H1 (cell line): ENCODE results near the gene PURA. TPM values are rescaled to one million over a fixed set of nuclear protein-coding genes. Genes with fewer than 3 reads are reported as not detected.

Source experiments
- BACH1 ChIP-seq: IDR thresholded peaks from 2 replicates; pipeline ENCODE4 v1.6.1; 2012; ENCODE audit warnings: low read length, improper control_type of control experiment
- BCL11A ChIP-seq, 2 experiments: IDR thresholded peaks; one replicate each; pipeline ENCODE4 v1.6.1; 2011; ENCODE audit warnings: low read depth in 2 of 2, low read length in 2 of 2, mild to moderate bottlenecking in 2 of 2
- GABPA ChIP-seq: IDR thresholded peaks from 2 replicates; pipeline ENCODE4 v1.6.1; 2011; ENCODE audit warnings: mild to moderate bottlenecking, low read length, moderate library complexity, borderline replicate concordance; ENCODE audit not compliant: insufficient read depth
- GTF2F1 ChIP-seq: IDR thresholded peaks from 2 replicates; pipeline ENCODE4 v1.6.1; 2012; ENCODE audit warnings: low read depth, low read length, improper control_type of control experiment, borderline replicate concordance
- KDM5A ChIP-seq: fragments of 200-600 bp; IDR thresholded peaks from 2 replicates; pipeline ENCODE4 v1.7.1; 2012; ENCODE audit warnings: mild to moderate bottlenecking, low read length, inconsistent platforms, mixed read lengths
- PHF8 ChIP-seq: fragments of 200-600 bp; sonication (generic); conservative IDR thresholded peaks from 2 replicates; pipeline ENCODE4 v1.7.1; 2012; ENCODE audit warnings: low read depth, mild to moderate bottlenecking, inconsistent platforms, low read length, moderate library complexity
- polyA plus RNA-seq, 7 experiments: library from polyadenylated mRNA; depleted of rRNA in 3 of 7; stranded (reverse) in 5 of 7; unstranded in 2 of 7; fragments of >200 nt in 5 of 7; fragments of 200-250 nt in 2 of 7; gene quantifications; 1 replicate in 5 of 7; 2 replicates in 1 of 7; 4 replicates in 1 of 7; pipeline versions ENCODE4 v1.2.1 to v1.2.3, GENCODE V29; 2011 to 2013; ENCODE audit warnings: missing spikeins in 2 of 7, mixed read lengths in 2 of 7
- total RNA-seq: library from RNA; stranded (reverse); fragmentation: NEBNext Ultra II Directional; extraction: Animal tissue kit (Norgen Biotek cat#: 25700); gene quantifications from 2 replicates; pipeline ENCODE4 v1.2.1, GENCODE V29; 2021
- TF ChIP-seq, protein P1 (sequence below): fragments of 300-600 bp; sonication (generic); IDR thresholded peaks from 2 replicates; pipeline ENCODE4 v1.7.1; 2012; ENCODE audit warnings: low read length, moderate library complexity, mild to moderate bottlenecking, inconsistent platforms; ENCODE audit not compliant: insufficient replicate concordance
- TF ChIP-seq, protein P2 (sequence below): IDR thresholded peaks from 2 replicates; pipeline ENCODE4 v1.6.1; 2012; ENCODE audit warnings: inconsistent platforms
- TF ChIP-seq, protein P3 (sequence below): IDR thresholded peaks from 2 replicates; pipeline ENCODE4 v1.6.1; 2011; ENCODE audit warnings: low read depth, mild to moderate bottlenecking, low read length; ENCODE audit not compliant: insufficient read depth

PURA gene
- total and polyA plus RNA-seq, 2 of the 8 experiments (the other 6 are each of a cell fraction or from before 2014, with no cell fraction given), result 0.98 to 2.1 TPM

DNA sequence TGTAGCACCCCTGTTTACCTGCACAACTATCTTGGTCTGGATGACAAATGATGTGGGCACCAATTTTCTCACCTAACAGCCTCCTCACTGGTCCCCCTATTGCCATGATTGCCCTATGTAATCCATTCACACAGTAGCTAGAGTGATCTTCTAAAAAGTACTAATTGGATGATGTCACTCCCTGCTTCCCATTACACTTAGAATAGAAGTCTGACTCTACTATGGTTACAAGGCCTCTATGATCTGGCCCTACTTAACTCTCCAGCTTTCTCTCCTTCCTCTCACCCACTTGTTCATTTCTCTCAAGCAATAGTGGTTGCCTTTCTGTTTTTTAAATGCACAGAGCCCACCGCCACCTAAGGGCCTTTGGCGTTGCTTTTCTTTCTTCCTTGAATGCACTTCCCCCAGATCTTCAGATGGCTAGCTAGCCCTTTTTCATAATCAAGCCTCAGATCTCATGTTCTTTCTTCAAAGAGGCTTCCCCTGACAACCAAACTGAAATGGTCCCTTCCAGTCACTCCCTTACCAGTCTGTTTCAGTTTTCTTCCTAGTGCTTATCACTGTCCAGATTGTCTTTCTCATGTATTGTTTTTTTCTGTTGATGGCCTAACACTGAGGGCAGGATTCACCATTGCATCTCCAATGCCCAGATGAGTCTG lies 20.5 kb downstream of the PURA start (continued):
- TF ChIP-seq, protein P1, sequence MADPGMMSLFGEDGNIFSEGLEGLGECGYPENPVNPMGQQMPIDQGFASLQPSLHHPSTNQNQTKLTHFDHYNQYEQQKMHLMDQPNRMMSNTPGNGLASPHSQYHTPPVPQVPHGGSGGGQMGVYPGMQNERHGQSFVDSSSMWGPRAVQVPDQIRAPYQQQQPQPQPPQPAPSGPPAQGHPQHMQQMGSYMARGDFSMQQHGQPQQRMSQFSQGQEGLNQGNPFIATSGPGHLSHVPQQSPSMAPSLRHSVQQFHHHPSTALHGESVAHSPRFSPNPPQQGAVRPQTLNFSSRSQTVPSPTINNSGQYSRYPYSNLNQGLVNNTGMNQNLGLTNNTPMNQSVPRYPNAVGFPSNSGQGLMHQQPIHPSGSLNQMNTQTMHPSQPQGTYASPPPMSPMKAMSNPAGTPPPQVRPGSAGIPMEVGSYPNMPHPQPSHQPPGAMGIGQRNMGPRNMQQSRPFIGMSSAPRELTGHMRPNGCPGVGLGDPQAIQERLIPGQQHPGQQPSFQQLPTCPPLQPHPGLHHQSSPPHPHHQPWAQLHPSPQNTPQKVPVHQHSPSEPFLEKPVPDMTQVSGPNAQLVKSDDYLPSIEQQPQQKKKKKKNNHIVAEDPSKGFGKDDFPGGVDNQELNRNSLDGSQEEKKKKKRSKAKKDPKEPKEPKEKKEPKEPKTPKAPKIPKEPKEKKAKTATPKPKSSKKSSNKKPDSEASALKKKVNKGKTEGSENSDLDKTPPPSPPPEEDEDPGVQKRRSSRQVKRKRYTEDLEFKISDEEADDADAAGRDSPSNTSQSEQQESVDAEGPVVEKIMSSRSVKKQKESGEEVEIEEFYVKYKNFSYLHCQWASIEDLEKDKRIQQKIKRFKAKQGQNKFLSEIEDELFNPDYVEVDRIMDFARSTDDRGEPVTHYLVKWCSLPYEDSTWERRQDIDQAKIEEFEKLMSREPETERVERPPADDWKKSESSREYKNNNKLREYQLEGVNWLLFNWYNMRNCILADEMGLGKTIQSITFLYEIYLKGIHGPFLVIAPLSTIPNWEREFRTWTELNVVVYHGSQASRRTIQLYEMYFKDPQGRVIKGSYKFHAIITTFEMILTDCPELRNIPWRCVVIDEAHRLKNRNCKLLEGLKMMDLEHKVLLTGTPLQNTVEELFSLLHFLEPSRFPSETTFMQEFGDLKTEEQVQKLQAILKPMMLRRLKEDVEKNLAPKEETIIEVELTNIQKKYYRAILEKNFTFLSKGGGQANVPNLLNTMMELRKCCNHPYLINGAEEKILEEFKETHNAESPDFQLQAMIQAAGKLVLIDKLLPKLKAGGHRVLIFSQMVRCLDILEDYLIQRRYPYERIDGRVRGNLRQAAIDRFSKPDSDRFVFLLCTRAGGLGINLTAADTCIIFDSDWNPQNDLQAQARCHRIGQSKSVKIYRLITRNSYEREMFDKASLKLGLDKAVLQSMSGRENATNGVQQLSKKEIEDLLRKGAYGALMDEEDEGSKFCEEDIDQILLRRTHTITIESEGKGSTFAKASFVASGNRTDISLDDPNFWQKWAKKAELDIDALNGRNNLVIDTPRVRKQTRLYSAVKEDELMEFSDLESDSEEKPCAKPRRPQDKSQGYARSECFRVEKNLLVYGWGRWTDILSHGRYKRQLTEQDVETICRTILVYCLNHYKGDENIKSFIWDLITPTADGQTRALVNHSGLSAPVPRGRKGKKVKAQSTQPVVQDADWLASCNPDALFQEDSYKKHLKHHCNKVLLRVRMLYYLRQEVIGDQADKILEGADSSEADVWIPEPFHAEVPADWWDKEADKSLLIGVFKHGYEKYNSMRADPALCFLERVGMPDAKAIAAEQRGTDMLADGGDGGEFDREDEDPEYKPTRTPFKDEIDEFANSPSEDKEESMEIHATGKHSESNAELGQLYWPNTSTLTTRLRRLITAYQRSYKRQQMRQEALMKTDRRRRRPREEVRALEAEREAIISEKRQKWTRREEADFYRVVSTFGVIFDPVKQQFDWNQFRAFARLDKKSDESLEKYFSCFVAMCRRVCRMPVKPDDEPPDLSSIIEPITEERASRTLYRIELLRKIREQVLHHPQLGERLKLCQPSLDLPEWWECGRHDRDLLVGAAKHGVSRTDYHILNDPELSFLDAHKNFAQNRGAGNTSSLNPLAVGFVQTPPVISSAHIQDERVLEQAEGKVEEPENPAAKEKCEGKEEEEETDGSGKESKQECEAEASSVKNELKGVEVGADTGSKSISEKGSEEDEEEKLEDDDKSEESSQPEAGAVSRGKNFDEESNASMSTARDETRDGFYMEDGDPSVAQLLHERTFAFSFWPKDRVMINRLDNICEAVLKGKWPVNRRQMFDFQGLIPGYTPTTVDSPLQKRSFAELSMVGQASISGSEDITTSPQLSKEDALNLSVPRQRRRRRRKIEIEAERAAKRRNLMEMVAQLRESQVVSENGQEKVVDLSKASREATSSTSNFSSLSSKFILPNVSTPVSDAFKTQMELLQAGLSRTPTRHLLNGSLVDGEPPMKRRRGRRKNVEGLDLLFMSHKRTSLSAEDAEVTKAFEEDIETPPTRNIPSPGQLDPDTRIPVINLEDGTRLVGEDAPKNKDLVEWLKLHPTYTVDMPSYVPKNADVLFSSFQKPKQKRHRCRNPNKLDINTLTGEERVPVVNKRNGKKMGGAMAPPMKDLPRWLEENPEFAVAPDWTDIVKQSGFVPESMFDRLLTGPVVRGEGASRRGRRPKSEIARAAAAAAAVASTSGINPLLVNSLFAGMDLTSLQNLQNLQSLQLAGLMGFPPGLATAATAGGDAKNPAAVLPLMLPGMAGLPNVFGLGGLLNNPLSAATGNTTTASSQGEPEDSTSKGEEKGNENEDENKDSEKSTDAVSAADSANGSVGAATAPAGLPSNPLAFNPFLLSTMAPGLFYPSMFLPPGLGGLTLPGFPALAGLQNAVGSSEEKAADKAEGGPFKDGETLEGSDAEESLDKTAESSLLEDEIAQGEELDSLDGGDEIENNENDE, result no peak
- no peak for TF ChIP-seq KDM5A
- TF ChIP-seq BACH1, result no peak
- no peak for TF ChIP-seq BCL11A (IDR thresholded peaks at IDR 0.05; ENCODE audit: low read depth in 2 of 2, low read length in 2 of 2)
- TF ChIP-seq, protein P2, sequence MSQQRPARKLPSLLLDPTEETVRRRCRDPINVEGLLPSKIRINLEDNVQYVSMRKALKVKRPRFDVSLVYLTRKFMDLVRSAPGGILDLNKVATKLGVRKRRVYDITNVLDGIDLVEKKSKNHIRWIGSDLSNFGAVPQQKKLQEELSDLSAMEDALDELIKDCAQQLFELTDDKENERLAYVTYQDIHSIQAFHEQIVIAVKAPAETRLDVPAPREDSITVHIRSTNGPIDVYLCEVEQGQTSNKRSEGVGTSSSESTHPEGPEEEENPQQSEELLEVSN, result no peak
- TF ChIP-seq, protein P3, sequence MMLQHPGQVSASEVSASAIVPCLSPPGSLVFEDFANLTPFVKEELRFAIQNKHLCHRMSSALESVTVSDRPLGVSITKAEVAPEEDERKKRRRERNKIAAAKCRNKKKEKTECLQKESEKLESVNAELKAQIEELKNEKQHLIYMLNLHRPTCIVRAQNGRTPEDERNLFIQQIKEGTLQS, result no peak
- no peak for TF ChIP-seq GABPA
- no peak for TF ChIP-seq GTF2F1
- TF ChIP-seq PHF8, result no peak
